Stimulated activated CD4-positive, alpha-beta T cell treated with anti-CD3 and anti-CD28 coated beads, Interleukin-12 subunit alpha, Interleukin-12 subunit beta, amount 100 ng/mL, for 48 hours (primary cell): ENCODE data around the gene SUSD3.
"Not testable (repeated sequence)": the region's sequence is repeated elsewhere in the genome, so short reads cannot be mapped to it uniquely, and the experiment has no call there.

Experiments used
- DNase-seq, 3 donors: peaks; one replicate each; pipeline ENCODE4 v3.0.0-alpha.2; 2020; ENCODE audit warnings: low read depth in 2 of 3, low spot score in 1 of 3

Gene SUSD3

GRCh38 chr9:93058355-93059010 is at the start of gene SUSD3:
Gene SUSD3, plus strand, starts transcription at chr9:93058701. Its CDS starts 42 bp downstream, at chr9:93058743.
- peak in 2 of 3 donors; percentile 35 to 63 for DNase-seq

DNA sequence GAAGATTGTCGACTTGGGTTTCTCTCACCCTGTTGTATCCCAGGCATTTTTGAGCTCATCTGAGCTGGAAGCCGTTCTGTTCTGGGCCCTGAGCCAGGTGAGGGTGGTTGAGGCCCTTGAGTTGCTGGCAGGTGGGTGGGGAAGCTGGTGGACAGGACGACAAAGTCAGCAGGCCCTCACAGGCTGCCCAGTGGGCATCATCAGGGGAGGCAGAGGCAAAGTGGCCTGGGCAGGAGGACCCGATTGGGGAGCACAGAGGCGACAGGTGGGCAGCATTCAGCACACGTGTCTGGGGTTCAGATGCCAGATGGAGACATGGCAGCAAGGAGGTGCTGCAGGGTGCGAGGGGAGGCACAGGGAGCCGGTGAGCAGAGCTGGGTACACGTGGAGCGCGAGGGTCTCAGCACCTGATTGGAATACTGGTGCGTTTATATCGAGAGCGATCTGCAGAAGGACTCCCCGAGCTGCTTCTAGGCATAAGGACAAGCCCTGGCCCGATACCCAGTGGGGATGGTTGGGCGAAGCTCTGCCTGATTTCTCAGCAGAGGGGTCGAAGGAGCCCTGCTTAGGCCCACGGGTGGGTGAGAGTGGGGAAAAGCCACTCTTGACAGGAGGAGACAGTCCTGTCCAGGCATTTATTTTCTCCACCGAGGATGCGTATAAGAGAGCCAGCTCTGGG is 49.0 kb upstream of the SUSD3 start:
- DNase-seq: no peak

DNA sequence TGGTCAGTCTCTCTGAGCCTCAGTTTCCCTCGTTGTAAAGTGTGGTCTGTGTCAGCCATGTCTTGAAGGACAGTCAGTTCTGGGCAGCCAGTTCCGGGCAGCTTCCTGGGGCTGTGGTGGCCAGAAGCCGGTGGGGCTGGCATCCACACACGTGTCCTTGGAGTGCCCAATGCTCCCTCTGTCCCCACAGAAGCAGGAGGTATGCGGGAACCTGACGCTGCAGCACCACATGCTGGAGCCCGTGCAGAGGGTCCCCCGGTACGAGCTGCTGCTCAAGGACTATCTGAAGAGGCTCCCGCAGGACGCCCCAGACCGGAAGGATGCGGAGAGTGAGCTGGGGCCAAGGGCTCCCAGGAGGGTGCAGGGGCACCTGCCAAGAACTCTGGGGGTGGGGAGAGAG is 48.4 kb upstream of the SUSD3 start:
- DNase-seq: no peak

DNA sequence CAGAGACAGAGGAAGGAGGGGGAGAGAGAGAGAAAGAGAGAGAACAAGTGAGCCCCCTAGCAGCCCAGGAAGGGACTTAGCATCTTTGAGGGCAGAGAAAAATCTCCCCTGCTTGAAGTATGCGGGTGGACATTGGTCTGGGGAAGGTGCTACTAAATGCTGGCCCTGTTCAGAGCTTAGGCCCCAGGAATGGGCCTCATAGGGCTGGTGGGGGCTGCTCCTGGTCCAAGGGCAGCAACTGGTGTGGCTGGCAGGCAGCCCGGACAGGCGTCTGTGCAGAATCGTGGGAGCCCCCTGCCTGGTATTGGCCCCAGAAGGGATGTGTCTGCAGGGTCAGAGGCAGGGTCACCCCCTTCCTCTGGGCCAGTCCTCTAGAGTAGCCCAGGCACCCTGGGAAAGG is 47.8 kb upstream of the SUSD3 start:
- DNase-seq: no peak

DNA sequence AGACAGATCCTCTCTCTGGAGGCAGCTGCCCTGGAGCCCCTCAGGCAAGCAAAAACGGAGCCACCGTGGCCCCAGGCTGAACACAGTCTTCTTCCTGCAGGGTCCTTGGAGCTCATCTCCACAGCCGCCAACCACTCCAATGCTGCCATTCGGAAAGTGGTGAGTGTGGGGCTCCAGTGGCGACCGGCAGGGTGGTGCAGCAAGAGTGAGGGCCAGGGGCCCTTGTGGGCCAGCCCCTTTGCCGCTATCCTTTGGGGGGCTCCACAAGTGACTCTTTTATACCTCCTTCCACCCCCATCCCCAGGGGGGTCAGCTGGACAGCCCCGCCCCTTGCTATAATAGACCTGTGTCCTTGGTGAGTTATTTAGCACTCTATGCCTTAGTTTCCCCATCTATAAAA is 47.4 kb upstream of the SUSD3 start:
- no peak for DNase-seq

- no peak for DNase-seq
Measured at GRCh38 chr9:93012963-93013855, 45.3 kb upstream of the SUSD3 start.

DNA sequence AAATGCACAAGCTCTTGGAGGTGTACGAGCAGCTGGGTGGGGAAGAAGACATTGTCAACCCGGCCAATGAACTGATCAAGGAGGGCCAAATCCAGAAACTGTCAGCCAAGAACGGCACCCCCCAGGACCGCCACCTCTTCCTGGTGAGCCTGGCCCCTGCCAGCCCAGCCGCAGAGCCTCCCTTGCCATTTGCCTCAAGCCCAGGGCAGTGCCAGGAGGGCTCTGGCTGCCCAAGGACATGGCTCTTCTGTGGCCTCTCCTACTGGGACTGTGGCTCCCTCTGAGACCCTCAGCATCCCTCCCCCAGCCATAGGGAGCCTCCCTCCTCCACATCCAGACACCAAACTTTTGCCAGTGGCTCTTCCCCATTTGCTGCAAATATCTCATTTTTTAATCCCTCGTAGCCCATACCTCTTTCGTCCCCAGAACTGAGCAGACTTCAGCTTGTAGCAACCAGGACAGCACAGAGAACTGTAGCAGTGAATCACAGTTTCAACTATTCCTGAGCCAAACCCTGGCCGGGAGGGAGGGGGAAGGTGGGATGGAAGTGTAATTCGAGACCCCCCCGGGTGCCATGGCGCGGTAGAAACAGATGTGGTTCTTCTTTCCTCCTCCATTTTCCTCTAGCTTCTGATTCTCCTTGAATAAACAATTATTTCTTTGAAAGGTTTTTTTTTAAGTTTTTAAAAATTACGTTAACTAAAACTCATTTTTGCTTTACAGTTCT is 44.5 kb upstream of the SUSD3 start:
- no peak for DNase-seq

DNA sequence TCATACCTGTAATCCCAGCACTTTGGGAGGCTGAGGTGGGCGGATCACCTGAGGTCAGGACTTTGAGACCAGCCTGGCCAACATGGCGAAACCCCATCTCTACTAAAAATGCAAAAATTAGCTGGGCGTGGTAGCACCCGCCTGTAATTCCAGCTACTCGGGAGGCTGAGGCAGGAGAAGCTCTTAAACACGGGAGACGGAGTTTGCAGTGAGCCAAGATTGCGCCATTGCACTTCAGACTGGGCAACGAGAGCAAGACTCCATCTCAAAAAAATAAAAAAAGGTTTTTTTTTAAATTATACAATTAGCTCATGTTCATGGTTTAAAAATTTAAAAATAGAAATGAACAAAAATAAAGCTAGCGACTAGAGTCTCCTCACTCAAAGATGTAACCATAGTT is 43.3 kb upstream of the SUSD3 start:
- DNase-seq: not testable (repeated sequence)

- DNase-seq: no peak
Measured at GRCh38 chr9:93017621-93018020, 40.9 kb upstream of the SUSD3 start.

- no peak for DNase-seq
Measured at GRCh38 chr9:93020151-93020550, 38.4 kb upstream of the SUSD3 start.

DNA sequence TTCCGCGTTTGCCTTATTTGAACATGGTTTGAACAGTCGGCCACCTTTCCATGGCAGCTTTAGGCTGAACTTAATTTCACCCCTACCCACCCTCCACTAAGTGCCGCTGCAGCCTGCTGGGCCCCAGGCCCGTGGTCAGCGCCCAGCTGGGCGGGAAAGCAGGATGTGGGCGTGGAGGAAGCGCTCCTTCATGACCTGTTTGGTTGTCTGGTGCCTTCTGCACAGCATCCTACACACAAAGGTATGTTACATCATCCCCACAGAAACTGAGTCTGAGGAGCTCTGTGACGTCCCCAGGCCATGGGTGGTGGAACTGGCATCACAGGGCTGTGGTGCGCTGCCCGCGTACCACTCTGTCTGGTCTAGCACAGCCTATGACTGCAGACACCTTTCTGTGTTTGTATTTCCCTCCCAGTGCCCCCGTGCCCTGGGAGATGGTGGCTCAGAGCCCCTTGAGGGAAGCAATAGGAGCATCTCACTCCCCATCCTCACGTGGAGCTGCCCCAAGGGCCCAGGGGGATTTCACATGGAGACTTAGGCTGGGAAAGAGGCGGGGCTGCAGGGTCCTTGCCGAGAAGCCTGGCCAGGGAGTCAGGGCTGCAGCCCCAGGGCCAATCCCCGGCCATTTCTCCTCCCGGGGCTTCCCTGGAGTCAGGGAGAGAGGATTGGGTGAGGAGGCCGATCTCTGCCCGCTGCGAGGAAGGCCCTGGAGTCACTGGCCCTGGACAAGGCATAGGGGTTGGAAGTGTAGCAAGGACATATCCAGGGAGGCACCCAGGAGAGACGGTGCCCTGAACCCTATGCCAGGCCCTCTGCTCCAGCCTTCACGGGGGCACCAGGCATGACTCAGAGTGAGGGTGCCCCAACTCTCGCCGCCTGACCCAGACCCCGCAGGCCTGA is 37.5 kb upstream of the SUSD3 start:
- peak in 1 of 3 donors; percentile 30 for DNase-seq

DNA sequence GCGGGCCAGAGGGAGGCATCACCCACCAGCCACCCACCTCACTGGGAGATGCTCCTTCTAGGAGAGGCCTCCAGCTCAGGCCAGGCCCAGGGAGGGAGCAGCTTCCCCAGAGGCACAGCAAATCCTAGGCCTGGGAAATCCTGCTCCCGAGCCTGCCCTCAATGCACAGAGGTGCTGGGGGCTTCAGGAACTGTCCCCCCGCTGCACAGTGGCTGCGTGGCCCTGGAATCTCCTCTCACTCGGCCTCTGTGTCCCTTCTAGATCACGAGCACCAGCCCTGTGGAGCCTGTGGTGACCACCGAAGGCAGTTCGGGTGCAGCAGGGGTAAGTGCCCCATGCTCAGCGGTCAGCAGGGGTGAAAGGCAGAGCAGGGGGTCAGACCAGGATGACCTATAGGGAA is 36.4 kb upstream of the SUSD3 start:
- no peak for DNase-seq

DNA sequence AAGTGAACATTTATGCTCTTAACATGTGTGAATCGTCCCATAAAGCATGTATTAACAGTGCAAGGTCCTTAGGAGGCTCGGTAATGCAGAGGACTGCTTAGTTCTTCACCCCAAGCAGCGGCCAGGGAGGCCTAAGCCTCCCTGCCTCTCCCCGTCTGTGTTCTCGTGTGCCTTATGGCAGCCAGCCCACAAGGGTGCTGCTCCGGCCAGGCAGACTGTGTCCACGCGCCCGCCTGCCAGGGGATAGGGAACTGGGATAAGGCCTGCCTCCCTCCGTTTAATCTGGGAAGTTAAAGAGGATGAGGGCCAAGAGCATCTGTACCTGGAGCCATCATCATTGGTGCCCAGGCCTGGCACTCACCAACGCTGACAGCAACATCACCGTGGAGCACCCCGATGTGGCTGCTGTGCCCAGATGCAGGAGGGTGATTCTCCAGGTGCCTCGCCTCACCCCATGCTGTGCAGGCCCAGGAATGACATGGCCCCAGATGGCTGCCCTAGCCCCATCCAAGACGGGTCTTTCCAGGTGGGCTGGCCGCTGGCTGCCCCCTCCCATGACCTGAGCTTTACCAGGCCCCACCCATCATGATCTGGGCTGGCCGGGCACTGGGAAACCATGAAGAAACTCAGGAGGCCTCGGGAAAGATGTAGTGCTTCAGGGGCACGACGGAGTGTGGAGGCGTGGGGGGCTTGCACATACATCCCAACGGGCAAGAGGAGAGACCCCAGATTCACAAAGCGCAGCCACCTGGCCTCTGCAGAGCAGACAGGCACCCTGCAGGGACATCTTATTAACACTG is 35.6 kb upstream of the SUSD3 start:
- no peak for DNase-seq

- no peak for DNase-seq
Measured at GRCh38 chr9:93023521-93023815, 35.0 kb upstream of the SUSD3 start.

- no peak for DNase-seq
Measured at GRCh38 chr9:93024646-93024910, 33.9 kb upstream of the SUSD3 start.

GRCh38 chr9:93024986-93025630 is 33.4 kb upstream of the SUSD3 start:
- DNase-seq: no peak

DNA sequence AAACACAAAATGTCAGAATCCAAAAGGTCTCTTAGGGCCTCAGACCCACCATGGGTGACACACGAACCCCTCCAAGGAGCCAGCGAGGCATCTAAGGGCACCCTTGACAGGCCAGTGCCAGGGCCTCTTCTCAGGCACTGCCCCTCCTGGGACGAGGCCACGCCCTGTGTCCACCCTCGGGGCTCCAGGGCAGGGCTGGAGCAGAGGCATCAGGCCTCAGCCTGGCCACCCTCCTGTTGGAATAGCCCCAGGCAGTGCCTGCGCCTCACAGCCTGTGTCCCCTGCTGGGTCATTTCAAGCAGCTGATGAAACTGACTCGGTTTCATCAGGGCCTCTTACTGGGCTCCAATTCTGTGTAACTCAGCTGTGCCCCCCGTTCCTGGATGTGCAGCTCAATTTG is 32.8 kb upstream of the SUSD3 start:
- no peak for DNase-seq

DNA sequence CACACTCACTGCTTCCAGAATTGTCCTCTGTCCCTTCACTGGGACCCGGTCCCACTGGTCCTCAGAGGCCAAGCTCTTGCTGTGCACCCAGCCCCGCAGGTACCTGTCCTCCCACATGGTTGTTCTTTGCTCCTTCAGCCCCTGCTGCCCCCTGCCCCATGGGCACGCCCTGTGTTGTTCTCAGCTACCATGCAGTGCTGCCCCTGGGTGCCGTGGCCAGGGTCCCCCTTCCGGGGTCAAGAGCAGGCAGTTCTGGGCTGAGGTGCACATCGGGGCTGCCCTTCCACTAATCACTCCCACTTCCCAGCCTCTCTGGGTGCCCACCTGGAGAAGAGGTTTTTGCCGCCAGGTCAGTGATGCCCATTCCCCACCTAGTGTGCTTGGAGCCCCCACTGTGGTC is 31.9 kb upstream of the SUSD3 start:
- DNase-seq: no peak

GRCh38 chr9:93027750-93028149 is 30.8 kb upstream of the SUSD3 start:
- no peak for DNase-seq
